ENCODE data around the gene CXorf38.

Gene CXorf38, protein sequence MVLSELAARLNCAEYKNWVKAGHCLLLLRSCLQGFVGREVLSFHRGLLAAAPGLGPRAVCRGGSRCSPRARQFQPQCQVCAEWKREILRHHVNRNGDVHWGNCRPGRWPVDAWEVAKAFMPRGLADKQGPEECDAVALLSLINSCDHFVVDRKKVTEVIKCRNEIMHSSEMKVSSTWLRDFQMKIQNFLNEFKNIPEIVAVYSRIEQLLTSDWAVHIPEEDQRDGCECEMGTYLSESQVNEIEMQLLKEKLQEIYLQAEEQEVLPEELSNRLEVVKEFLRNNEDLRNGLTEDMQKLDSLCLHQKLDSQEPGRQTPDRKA

DNA sequence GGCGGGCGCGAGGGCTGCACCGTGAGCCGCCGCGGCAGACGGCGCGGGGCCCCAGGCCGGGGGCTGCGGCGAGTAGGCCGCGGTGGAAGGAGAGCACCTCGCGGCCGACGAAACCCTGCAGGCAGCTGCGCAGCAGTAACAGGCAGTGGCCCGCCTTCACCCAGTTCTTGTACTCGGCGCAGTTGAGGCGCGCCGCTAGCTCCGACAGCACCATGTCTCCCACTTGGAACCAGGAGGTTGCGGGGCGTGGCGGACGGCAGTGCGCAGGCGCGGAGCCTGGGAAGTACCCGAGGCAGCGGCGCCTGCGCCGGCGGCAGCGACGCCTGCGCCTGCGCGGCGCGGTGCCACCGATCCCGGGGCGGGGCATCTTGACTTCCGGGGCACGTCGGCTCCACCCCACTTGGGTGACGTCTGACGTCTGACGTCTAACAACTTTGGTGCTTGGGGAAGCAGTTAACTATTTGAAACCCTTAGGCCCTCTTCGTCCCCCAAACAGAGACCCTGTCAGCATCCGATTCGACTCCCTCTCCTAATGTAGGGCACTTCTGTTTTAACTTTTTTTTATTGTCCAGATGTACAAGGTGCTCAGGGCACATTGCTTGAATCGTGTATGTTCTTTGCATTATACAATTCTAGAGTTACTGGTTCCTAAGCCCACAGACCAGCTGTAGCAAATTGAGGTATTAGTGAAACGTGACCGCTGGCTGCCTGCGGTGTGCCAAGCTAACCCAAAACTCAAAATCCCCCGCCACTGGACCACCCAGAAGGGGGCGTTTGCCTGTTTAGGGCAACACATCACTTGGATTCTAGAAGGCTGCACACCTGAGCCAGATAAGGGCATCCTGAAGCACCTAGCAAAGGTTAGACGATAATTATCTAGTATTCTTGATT lies at the start of gene CXorf38:
Gene CXorf38 (minus strand): TSS at position 255 of the 891 bp plus-strand sequence. CDS start 41 bp downstream, at position 214.
- peak; percentile 98 for DNase-seq

DNA sequence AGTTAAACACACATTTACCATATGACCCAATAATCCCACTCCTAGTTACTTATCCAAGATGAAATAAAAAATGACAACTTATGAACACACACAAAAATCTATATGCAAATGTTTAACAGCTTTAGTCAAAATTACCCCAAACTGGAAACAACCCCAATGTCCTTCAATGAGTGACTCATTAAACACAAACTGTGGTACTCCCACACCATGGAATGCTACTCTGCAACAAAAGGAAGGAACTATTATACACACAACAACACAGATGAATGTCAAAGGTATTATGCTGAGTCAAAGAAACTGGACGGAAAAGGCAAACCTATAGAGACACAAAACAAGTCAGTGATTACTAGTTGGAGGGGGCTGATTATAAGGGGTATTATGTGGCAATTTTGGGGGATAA lies 47.4 kb upstream of the CXorf38 start:
- DNase-seq = no peak

DNA sequence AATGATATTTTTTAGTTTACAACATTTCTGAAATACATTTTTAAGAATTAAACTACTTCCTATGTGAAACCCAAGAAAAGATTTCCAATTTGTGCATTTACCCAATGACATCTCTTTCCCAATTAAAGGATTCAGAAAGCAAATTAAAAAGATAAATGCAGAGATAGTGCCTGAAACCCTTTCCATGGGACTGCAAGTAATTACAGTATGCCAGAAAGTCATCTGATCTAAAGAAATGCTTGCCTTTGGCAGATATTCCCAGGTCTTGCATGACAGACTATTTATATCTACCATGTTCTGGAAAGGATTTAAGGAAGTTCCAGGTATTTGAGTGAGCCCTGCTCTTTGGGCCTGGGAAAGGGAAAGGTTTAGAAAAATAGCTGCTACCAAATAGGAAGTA lies 41.6 kb upstream of the CXorf38 start:
- DNase-seq = no peak

GRCh38 chrX:40687169-40687568 lies 39.8 kb upstream of the CXorf38 start:
- DNase-seq = no peak

DNA sequence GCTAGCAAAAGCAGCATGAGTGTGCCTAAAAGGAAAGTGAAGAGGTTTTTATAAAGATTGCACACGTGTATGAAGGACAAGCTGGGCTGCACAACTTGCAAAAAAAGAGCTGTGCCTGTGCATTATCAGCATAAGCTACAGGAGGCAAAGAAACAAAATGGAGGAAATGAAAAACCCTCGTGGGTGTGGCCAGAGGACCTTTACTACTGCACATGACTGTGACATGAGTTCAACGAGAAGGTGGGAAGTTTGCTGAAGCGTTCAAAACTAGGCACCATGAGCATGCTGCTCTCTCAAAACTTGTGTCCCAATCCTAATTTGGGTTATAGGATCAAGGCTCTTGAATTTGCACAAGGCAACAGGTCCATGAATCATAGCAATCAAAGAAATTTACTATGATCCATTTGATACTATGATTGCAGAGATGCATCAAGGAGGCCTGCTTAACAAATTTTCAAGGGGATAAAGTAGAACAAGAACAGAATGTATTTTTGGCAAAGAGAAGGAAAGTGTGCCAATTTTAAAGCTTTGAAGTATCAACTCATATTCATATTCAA lies 38.1 kb upstream of the CXorf38 start:
- DNase-seq = no peak

DNA sequence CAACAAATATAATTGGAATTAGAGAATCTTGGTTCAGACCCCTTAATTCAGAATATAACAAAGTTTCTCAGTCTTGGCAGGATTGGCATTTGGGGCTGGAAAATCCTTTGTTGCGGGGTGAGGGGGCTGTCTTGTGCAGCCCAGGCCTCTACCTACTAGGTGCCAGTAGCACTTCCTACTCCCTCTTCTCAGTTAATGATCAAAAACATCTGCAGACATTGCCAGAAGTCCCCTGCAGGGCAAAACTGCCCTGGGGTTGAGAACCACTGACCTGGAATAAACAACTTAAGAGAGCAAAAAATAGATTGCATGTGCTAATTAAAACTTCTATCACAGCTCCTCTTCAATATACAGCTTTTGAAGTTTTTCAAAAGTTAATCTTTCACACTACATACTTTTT lies 36.7 kb upstream of the CXorf38 start:
- DNase-seq = no peak

DNA sequence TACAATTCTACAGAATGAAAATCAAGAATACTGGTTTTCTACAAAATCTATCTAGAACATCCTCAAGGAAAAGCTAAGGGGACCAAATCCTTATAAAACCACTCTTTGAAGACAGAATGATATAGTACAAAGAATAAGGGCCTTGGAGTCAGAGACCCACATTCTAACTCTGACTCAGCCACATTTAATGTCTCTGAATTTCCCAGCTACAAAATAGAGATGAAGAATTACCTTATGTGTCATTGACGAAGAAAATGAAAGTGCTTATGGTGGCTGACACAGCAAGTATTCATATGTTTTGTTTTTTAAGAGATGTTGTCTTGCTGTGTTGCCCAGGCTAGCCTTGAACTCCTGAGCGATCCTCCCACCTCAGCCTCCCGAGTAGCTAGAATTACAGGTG lies 35.9 kb upstream of the CXorf38 start:
- DNase-seq = no peak

DNA sequence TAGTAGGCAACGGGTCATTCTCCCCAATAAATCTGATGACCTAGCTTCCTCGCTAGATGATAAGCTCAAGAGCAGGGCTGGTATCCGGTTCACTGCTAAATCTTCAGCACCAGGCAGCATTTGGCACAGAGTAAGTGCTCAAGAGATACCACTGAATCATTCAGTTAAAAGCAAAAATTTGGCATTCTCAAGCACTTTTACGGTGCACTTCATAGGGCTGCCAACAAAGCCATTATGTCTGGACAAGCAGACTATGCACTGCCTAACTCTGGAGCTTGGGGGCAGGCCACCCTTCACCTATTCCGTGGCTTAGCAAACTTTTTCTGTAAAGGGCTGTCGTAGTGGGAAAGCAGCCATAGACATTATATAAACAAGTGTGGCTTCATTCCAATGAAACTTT lies 23.8 kb upstream of the CXorf38 start:
- DNase-seq = no peak

GRCh38 chrX:40663880-40664630 lies 16.7 kb upstream of the CXorf38 start:
- no peak for DNase-seq

DNA sequence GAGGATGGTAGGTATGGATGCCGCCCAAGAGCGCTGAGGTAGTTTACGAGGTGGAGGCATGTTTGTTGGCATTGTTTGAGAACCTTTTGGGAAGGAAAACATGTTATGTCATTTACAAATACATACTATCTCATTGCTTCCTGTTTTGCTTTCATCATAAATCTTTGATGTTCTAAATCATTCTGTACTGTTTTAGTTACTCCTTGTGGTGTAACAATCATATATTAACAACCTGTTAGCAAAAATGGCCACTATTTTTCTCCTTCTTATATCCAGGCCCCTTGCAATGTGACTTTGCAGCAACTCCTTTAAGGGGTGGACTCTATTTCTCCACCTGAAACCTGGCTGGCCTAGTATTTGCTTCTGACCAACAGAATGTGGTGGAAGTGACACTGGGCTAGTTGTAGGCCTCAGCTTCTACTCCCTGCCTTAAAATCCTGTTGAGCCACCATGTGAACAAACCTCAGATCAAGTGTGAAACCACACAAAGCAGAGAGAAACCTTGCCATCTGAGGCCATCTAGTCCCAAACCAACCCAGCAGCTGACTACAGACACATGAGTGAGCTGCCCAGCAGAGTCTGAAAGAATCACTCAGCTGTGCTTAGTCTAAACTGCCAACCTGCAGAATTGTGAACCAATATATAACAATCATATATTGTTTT lies 15.8 kb upstream of the CXorf38 start:
- no peak for DNase-seq

GRCh38 chrX:40661489-40661888 lies 14.1 kb upstream of the CXorf38 start:
- DNase-seq = no peak

GRCh38 chrX:40660381-40660780 lies 13.0 kb upstream of the CXorf38 start:
- no peak for DNase-seq

DNA sequence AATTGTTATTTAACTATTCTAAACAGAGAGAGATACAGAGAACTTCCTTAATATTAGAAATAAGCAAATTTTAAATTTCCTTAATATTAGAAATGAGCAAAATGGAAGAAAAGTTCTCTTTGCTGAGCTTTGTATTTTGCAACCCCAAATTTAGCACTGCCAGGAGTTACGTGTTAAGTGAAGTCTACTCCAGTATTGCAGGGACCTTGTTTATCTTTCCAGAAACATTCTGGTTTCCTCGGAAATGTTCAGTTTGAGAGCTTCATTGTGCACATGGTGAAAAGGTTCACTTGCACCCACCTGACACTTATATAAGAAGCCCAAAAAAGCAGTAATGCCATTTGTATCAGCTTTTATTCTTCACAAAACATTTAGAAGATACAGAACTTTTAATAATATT lies 6.2 kb upstream of the CXorf38 start:
- DNase-seq = no peak

- DNase-seq = no peak
These were observed 5.3 kb upstream of the CXorf38 start for GRCh38 chrX:40652664-40653063.

DNA sequence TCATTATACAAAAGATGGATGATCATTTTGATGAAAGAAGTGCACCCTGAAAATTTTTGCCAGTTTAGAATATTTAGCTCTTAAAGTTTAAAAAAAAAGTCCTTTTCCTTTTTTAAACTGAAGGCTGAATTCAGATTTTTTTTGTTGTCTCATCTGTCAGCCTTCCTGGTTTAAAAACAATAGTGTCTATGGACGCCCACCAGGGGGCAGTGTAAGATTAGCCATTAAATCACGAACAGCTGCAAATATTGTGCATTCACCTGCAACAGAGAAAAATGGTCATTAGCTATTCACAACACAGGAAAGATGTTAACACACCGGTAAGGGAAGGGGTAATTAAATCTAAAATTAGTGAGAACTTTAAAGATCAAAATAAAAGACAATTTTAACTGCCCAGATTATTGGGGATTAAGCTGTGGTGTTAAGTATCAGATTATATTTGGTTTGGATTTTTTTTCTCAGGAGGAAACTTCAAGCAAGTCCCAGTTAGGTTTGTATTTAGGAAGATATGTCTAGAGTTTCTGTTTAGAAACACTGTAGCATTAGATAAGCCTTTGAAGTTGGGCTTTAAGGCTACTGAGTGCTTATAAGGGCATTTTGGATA lies 4.4 kb upstream of the CXorf38 start:
- DNase-seq = peak; percentile 88

GRCh38 chrX:40646489-40647306 lies 663 bp downstream of the CXorf38 start:
- peak; percentile 41 for DNase-seq

DNA sequence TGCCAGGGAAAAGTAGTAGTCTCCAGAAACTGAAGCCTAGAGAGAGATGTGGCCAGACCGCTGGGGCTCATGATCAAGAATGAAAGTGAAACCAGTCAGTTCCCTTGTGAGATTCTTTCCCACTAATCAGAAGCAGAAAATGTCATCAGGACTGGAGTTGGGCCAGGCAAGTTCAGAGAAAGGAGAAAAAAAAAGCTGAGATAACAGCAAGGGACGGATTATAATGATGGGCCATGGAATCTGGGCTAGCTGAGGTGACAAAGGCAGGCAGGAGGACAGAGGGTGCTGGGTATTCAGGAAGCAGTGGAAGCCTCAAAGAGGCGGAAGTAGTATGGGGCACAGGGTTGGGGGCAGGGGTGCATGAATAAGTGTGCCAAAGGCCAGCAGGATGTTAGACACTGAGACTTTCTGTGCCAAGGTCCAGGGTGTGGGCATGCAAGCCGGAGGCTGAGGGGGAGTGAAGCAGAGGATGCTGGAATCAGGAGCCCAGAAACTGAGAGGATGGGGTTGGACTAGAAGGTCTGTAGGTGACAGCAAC lies 2.5 kb downstream of the CXorf38 start:
- DNase-seq = peak; percentile 68

DNA sequence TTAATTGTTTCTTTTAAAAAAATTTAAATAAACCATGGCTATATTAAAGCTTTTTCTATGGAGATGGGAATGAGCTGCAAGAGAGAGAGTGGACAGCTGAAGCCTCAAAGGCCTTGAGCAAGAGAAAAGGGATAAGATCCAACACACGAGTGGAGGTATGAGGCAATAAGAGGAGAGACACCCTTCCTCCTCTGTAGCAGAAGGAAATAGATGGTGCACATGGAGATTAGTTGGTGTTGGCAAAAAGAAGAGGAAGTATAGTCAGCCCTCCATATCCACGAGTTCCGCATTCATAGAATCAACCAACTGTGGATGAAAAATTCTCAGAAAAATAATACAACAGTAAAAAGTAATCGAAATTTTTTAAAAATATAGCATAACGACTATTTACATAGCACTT lies 3.2 kb downstream of the CXorf38 start:
- DNase-seq = no peak

- DNase-seq = no peak
These were observed 9.7 kb downstream of the CXorf38 start for GRCh38 chrX:40637687-40638086.

GRCh38 chrX:40632199-40632598 lies 15.2 kb downstream of the CXorf38 start:
- no peak for DNase-seq

DNA sequence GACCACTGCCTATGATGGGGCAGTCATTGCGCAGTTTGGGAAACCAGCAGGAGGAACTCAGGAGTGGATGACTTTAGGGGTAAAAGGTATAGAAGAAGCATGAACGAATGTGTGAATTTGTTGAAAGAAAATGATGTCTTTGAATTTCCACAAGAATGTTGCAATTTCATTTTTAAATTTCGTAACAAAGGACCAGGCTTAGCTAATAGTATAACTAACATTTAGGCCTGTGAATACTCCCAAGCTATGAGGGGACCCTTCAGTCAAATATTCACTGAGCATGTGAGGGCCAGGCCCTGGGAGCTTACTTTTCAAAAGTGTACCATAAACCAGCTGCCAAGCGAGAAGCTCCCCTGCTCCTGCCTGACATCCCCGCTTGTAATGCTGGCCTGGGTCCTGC lies 18.9 kb downstream of the CXorf38 start:
- DNase-seq = no peak
